Measurements from ENCODE around the gene CCM2L.

- TF ChIP-seq CTCF (IDR thresholded peaks at IDR 0.05) (no peak), KDM5A (IDR thresholded peaks at IDR 0.05) (no peak), EP300 (IDR thresholded peaks at IDR 0.05) (no peak), MAFK (IDR thresholded peaks at IDR 0.05; ENCODE audit: partially characterized antibody) (no peak), REST (IDR thresholded peaks at IDR 0.05) (no peak), MAX (IDR thresholded peaks at IDR 0.05) (no peak), POLR2A (IDR thresholded peaks at IDR 0.05; ENCODE audit: low read length) (no peak), RFX5 (IDR thresholded peaks at IDR 0.05) (no peak), BCL3 (IDR thresholded peaks at IDR 0.05) (no peak)
These were observed 43.4 kb downstream of the CCM2L start for GRCh38 chr20:32053648-32054047.
